Femur (tissue), 1 donor: Measurements from ENCODE around the gene BHLHA15.

Source experiments
- DNase-seq: peaks from one replicate; pipeline ENCODE4 v3.0.0-alpha.2; 2017

Gene BHLHA15

DNA sequence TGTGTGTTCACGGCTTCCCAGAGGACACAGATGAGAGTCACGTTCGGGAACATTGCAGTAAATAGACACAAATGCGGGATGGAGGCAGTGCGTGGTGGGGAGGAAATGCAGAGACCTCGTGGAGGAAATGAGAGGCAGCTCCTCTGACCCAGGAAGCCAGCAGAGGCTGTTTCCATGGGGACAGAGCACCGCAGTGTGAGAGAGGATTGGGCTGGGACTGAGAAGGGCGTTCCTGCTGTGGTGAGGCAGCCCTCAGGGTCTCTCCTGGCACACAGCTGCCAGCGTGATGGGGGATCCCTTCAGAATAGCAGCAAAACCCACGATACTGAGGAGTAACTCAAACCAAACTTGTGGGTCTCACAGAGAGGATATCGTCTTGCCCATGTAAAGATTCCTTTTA lies 21.7 kb upstream of the BHLHA15 start:
- no peak for DNase-seq

DNA sequence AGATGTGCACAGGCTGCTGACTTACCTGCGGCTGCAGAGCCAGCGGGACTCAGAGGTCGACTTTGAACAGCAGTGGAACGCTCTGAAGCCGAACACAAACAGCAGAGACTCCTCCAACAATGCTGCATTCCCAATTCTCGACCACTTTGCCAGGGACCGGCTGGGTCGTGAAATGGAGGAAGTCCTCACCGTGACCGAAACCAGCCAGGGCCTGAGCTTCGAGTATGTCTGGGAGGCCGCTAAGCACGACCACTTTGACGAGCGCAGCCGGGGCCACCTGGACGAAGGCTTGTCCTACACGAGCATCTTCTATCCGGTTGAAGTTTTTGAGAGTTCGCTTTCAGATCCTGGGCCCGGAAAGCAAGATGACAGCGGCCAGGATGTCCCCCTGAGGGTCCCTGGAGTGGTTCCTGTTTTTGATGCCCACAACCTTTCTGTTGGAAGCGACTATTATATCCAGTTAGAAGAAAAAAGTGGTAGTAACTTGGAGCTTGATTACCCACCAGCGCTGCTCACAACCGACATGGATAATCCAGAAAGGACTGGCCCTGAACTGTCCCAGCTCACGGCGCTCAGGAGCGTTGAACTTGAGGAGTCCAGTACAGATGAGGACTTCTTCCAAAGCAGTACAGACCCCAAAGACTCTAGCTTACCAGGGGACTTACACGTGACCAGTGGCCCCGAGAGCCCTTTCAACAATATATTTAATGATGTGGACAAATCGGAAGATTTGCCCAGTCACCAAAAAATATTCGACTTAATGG lies 19.4 kb upstream of the BHLHA15 start:
- DNase-seq, result no peak

- DNase-seq, result no peak
Observed at GRCh38 chr7:98192781-98193457, 18.3 kb upstream of the BHLHA15 start.

GRCh38 chr7:98193474-98194180 lies 17.6 kb upstream of the BHLHA15 start:
- DNase-seq, result no peak

DNA sequence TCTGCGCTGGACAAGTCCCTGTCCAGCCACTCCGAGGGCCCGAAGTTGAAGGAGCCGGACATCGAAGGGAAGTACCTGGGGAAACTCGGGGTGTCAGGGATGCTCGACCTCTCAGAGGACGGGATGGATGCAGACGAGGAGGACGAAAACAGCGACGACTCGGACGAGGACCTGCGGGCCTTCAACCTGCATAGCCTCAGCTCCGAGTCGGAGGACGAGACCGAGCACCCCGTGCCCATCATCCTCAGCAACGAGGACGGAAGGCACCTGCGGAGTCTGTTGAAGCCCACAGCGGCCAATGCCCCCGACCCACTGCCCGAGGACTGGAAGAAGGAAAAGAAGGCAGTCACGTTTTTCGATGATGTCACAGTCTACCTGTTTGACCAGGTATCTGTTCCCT lies 17.1 kb upstream of the BHLHA15 start:
- DNase-seq, result no peak

DNA sequence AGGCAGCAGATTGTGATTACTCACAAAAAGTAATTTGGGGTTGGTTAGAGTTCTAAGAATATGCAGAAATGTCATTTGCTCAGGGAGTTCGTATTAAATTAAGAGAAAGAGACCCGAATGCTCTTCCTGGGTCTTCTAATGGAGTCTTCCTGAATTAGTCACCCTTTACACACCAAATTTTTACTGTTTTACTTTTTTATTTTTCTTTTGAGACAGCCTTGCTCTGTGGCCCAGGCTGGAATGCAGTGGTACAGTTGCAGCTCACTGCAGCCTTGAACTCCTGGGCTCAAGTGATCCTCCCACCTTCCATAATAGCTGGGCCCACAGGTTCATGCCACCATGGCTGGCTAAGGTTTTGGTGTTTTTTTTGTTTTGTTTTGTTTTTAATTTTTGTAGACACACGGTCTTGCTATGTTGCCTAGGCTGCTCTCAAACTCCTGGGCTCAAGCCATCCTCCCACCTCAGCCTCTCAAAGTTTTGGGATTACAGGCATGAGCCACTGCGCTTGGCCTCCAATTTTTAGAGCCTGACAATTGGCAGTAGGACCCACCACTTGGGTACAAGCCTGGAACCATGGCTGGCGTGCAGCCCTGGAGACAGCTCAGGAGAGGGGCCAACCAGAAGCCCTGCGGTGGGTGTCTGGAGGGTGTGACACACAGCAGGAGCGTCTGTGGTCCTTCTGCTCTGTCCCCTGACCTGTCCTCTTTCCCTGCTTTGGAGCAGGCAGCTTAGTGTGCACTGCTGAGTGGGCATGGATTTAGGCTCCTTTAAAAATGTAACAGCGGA lies 16.4 kb upstream of the BHLHA15 start:
- DNase-seq, result no peak

DNA sequence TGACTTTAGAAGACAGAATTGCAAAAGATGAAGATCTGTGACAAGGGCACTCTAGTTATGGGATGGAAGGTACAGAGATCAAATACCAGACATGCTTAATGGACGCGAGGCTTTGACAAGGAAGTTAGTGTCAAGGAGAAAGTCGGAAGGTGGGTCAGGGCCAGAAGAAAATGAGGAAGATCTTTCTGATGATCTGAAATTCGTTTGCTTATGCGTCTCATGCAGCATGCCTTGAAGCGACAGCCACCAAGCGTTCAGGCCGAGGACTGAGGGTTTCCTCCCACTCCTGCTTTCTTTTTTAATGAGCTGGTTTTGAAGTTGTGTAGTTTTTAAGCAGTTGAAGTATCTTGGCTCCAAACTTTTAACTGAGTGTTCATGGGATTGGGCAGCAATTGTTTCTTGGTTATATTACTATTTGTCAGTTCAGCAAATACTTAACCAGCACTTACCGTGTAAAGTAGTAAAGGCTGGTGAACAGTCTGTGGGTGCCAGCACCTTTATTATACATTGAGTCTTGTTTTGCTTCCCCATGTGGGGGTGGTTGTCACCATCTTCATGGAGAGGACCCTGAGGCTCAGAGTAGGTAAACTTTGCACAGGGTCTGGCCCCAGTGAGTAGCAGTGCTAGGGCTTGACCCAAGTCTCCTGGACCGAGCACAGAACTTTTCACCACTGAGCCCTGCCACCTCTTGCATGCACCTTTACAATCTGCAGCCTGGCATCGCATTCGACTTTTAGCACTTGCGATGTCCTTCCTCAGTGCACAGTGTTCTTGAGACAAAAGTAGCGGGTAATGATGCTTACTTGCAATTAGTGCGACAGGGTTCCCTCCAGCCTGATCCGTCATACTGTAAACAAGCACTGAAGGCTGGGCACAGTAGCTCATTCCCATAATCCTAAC lies 14.3 kb upstream of the BHLHA15 start:
- DNase-seq, result no peak

GRCh38 chr7:98199131-98199530 lies 12.1 kb upstream of the BHLHA15 start:
- DNase-seq, result no peak

GRCh38 chr7:98200364-98200763 lies 10.9 kb upstream of the BHLHA15 start:
- DNase-seq, result no peak

- no peak for DNase-seq
Observed at GRCh38 chr7:98202367-98203195, 8.7 kb upstream of the BHLHA15 start.

DNA sequence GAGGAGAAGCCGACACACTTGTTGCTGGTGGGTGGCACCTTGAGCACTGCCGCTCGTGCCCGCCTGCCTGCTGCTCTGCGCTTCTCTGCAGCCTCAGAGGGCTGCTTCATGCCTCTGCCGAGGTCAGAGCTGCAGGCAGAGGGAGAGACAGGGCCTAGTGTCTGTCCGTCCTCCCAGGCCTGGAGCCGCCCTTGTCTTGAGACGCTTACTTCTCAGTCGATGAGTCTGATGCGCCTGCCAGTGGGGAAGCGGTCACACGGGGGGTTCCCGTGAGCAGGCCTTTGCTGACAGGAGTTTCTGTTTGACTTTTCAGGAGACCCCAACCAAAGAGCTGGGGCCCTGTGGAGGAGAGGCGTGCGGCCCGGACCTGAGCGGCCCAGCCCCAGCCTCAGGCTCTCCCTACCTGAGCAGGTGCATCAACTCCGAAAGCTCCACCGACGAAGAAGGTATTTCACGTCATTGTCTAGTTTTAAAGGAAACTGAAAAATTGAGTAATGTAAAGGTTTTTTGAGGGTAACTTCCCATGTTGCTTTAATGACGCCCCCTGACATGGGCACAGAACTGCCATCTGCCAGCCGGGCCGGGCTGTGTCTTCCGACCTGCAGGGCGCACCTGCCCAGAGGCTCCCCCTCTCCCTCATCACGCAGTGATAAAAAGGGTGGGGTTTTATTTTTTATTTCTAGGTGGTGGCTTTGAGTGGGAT lies 7.8 kb upstream of the BHLHA15 start:
- no peak for DNase-seq

- DNase-seq, result no peak
Observed at GRCh38 chr7:98203964-98204605, 7.2 kb upstream of the BHLHA15 start.

DNA sequence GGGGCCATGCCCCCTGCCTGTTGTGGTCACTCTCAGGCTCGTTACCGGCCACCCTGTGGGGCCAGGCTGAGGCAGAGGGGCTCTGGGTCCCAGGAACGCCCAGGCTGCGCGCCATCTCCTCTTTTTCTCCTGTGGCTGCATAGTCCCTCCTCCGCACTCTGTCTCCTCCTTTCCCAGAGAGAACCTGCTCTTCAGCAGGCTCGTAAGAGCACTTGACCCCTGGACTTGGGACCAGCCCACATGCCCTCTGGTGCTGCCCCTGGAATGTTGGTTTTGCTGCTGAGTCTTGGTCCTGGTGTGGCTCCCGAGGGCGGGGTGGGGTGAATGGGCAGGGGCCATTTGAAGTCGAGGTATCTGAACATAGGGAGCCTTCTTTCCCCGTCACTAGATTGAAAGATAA lies 6.6 kb upstream of the BHLHA15 start:
- DNase-seq, result no peak

GRCh38 chr7:98205162-98205845 lies 5.9 kb upstream of the BHLHA15 start:
- DNase-seq, result no peak

DNA sequence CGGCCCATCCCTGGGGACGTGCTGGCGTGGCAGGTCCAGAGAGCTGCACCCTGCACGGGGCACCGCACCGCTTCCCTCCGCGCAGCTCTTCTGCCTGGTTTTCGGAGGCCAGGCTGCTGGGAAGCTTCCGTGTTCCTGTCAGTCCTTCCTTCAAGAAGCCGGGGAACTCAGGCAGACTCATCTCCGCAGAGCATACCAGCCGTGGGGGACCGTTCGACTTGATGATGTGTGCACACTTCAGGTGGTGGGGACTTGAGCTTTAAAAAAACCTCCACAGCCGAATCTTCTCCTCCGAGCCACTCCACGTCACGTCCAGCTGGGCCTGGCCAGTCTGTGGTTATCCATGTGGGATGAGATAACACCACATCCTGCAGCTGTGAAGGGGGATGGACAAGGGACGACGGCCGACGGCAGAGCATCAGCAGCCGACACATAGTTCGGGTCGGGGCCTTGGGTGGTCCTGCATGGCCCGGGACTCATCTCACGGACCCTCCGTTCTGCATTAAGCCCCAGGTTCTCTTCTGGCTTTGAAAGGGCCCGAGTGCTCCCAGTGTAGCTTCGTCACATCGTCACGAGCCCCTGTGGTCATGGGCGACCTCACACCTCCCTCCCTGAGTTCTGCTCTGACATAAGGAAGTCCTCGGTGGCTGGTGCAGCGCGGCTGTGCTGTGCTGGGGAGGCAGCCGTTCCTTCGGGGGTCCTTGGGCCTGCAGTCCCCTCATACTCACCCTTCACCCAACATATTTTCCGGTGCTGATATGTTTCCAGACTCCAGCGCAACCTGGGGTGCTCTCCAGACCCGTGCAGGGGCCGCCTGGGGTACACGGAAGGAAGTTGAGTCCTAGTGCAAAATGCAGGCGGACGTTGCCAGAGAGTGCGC lies 4.5 kb upstream of the BHLHA15 start:
- DNase-seq, result no peak

- no peak for DNase-seq
Observed at GRCh38 chr7:98209166-98209920, 1.9 kb upstream of the BHLHA15 start.

DNA sequence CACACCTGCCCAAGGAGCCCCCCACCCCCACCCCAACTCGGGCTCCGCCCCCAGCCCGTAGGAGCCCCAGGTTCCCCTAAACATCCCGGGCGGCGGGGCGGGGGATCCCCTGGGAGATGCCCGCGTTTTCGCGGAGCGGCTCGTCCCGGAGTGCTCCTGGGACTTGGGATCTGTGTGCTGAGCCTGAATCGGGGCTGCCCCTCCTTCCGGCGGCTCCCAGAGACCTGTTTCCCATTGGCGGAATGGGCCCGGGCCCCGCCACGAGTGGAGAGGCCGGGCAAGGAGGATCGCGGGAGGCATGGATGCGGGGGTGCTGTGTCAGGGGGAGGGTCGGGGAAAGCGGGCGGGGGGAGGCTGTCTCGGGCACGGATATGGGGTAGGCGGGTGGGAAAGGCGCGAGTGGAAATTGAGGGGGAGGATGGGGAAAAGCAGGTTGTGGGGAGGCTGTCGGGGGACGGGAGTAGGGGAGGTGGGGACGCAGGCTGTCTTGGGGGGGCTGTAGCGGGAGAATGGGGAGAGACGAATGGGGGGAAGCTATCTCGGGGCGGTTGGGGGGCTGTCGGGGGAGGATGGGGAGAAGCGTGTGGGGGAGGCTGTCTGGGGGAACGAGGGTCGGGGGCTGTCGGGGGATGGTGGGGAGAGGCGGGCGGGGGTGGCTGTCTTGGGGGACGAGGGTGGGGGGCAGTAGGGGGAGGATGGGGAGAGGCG lies 572 bp upstream of the BHLHA15 start:
- no peak for DNase-seq
